HG03442 (cell line): ENCODE data around the gene DDI2.

ENCODE experiments used
- ATAC-seq: cut with Tn5 transposase; IDR thresholded peaks from one replicate; pipeline ENCODE4 v1.9.1; 2021; ENCODE audit warnings: mild to moderate bottlenecking, moderate library complexity; ENCODE audit not compliant: unreplicated experiment

Gene DDI2

DNA sequence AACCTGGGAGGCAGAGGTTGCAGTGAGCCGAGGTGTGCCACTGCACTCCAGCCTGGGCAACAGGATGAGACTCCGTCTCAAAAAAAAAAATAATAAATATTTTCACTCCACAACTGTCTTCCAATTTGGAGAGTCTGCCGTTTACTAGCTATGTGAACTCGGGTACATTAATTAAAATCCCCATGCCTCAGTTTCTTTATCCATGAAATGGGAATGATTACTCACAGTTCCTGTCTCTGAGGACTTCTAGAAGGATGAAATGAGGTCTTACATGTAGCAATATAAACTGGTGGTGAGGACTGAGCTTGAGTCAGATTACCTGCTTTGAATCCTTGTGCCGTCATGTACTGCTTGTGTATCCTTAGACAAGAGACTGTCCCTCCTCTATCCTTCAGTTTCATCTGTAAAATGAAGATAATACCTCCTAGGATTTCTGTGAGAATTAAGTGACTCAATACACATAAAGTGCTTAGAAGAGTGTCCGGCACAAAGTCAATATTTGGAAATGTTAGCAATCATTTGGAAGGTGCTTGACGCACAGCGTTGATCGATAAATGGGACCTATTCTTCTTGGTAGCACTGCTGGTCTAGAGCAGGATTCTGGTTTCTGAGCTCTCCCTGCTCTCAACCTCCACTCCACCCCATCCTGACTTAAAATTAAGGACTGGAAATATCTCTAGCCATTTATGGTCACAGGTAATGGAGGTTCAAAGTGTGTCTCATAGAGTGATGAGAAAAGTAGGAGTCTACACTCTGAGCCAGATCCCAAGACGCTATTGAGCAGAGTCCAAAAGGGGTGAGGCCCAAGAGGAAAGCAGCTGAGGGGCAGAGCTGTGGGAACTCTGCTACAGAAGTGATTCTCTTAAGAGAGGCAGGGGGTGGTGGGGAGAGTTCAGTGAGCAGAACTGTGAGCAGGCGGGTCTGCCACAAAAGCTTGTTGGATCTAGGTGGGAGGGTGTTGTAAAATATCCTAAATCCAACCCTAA is 11.6 kb upstream of the DDI2 start:
- no peak for ATAC-seq

- ATAC-seq, result no peak
These were observed 7.6 kb upstream of the DDI2 start for GRCh38 chr1:15609631-15610030.

DNA sequence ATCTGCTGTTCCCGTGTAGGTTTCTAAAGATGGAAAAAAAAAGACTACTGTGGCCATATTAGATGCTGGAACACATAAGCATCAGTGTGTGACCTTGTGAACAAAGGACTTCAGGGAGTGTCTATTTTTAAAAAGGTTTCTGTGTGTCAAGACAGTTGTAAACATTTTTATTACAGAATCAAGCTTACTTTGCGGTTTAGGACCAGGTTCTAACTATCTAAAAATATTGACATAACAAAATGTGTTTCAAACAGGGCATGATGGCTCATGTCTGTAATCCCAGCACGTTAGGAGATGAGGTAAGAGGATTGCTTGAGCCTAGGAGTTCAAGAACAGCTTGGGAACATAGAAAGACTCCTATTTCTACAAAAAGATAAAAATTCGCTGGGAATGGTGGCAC is 7.1 kb upstream of the DDI2 start:
- ATAC-seq, result no peak

DNA sequence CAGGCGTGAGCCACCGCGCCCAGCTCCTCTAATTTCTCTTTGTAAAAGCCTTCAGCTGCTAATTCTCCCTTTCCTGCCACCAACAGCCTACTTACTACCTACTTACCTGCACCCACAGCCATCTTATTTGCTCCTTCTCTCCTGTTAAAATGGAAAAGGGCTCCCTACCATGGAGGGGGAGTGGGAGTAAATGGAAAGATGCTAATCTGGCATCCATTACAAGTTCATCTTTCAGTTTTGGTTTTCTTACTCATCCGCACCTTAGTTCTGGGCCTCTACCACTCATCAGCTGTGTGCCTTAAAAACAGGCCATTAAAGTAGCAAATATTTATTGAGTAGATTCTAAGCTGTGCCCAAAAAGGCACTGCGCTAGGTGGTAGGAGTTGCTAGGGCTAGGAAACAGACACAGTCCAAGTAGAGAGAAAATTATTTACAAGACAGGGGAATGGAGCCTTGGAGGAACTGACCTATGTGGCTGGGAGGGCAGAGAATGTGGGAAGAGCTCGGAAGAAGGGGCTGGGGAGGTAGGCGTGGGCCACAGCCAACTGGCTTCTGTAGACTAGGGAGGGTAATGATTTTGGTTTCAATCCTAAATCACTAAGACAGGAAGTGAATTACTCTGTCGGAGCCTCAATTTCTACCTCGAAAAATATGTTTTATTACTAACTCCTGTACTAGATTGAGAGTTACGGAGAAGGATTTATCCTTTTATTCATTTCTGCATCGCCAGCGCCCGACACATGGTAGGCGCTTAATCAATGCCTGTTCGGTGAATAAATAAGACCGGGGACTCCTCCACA is 685 bp upstream of the DDI2 start:
- ATAC-seq, result peak; percentile 24

GRCh38 chr1:15618077-15618654 is 908 bp downstream of the DDI2 start:
- no peak for ATAC-seq

DNA sequence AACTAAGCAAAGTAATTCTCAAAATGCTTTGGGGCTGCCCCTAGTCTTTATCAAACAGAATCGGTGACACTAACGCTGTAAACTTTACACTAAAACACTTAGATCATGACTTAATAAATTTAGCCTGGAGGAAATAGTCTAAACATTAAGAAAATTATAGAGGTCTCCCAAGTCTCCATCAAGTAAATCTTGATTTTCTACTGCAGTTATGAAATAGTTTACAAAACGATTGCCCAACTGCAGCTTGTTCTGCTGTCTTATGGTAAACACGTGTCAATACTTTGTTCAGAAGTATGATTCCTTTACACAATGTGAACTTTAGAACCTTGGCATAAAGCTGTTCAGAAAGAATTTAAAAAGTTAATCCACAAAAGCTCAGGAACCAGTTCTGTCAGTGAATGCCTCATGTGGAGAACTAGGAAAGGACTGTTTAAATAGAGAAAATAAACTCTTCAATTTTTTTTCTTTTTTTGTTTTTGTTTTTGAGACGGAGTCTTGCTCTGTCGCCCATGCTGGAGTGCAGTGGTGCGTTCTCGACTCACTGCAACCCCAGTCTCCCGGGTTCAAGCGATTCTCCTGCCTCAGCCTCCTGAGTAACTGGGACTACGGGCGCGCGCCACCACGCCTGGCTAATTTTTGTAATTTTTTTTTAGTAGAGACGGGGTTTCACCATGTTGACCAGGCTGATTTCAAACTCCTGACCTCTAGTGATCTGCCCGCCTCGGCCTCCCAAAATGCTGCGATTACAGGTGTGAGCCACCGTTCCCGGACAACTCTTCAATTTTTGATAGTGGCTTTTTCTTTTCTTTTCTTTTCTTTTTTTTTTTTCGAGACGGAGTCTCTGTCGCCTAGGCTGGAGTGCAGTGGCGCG is 1.6 kb downstream of the DDI2 start:
- ATAC-seq, result no peak

GRCh38 chr1:15620155-15620545 is 2.9 kb downstream of the DDI2 start:
- ATAC-seq, result no peak

DNA sequence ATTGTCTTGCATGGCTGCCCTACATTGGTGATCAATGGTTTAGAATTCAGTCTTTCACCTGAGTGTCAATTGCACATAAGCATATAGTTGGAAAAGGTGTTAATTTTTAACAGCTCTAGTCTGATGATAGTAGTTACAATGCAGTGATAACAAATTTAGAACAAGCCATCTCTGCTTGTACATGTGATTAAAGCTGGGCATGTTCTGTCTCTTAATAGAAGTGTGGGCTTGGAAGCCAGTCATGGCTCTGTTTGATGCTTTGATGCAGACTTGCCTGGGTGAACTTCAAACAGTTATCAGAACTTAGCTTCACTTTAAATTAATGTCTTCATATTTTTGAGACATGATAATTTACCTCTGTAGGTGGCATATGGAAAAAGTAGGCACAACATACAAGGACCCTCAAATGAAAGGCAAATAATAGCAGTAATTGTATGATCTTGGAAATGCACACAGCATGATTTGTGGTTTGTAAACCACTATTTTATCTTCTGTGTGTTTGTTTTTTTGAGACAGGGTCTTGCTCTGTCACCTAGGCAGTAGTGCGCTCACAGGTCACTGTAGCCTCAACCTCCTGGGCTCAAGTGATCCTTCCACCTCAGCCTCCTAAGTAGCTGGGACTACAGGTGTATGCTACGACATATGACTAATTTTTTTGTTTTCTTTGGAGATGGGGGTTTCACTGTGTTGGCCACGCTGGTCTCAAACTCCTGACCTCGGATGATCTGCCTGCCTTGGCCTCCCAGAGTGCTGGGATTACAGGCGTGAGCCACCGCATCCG is 3.8 kb downstream of the DDI2 start:
- ATAC-seq, result no peak

GRCh38 chr1:15621975-15622374 is 4.7 kb downstream of the DDI2 start:
- no peak for ATAC-seq

- ATAC-seq, result no peak
These were observed 5.6 kb downstream of the DDI2 start for GRCh38 chr1:15622712-15623373.

GRCh38 chr1:15623435-15623834 is 6.2 kb downstream of the DDI2 start:
- ATAC-seq, result no peak

GRCh38 chr1:15624133-15624714 is 7.0 kb downstream of the DDI2 start:
- no peak for ATAC-seq

DNA sequence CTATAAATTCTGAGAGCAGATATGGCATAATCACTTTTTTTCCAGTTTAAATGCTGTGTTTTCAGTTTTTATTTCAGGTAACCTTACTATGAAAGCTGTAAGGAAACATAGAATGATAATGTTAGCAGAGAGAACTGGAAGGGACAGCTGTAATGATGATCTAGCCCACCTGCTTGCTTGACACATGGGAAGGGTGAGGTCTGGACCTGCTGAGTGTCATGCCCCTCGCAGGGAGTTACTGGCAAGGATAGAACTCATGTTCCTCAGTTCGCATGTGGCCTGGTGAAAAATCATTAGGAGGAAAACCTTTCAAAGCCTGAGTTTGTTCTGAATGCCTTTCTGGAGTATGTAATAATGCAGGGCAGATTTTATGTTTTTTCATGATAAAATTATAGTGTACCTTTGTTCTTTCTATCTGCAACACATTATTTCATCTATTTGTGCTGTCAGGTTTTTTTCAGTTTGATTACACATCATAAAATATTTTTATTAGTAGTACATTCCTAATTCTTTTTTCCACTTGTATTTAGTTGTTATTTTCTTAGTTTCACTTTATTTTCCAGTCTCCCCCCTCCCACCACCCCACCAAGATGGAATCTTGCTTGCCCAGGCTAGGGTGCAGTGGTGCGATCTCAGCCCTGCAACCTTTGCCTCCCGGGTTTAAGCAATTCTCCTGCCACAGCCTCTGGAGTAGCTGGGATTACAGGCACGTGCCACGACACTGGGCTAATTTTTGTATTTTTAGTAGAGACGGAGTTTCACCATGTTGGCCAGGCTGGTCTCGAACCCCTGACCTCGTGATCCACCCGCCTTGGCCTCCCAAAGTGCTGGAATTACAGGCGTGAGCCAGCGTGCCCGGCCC is 8.0 kb downstream of the DDI2 start:
- no peak for ATAC-seq

DNA sequence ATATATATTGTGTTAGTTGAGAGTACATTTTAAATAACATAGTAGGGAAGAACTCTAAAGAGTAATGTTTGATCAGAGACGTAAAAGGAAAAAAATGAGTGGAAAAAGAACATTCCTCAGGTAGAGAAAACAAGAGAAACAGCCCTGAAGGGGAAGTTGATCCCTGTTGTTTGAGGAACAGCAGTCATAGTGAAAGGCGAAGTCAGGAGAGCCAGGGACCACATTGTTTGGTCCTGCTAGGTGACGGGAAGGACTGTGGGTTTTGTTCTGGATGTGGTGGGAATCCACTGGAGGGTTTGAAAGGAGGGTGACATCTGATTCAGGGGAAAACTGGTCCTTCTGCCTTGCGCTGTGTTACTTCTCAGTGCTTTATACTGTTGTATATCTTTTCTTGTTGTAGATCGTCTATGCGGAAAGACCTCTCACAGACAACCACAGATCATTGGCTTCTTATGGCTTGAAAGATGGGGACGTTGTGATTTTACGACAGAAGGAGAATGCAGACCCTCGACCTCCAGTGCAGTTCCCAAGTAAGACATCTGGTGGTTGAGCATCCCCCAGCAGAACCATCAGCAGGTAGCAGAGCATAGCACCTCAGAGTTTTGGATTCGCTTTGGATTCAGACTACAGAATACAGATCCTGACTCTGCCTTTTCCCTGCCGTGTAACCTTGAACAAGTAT is 9.2 kb downstream of the DDI2 start:
- no peak for ATAC-seq

- peak; percentile 71 for ATAC-seq
These were observed 10.2 kb downstream of the DDI2 start for GRCh38 chr1:15627343-15627988.

DNA sequence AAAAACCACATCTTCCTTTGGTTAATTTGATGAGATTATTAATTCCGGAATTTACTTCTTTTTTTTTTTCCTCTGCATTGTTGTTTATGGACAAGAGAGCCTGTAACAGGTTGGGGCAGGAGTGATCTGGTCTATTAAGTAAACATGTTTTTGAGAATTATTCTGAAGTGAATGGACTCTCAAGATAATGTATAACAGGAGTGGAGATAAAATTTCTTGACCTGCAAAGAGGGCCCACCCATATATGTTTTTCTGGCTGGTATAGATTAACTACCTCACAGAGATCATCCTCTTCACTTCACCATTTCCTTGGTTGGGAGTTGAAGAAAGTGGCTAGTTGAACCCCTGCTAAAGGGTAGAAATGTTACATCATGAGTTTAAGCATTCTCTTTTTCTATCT is 10.7 kb downstream of the DDI2 start:
- ATAC-seq, result peak; percentile 13
